Endothelial cell of umbilical vein (primary cell): ENCODE measurements around the gene ZNF462. TPM values are rescaled to one million over a fixed set of nuclear protein-coding genes. Genes with fewer than 3 reads are reported as not detected.

ENCODE experiments used
- BruUV-seq: library from RNA; stranded (reverse); fragments of 400-500 nt; replicated peaks from 2 replicates; lab custom pipeline; 2021; lab: Mats Ljungman, UMichigan
- CTCF ChIA-PET: fragments of 300-600, 350-600 bp; sonication (Branson Sonifier 250); formaldehyde crosslinking; loops from one replicate; lab custom pipeline; 2021; ENCODE audit warnings: antibody characterized with exemption, inconsistent platforms; lab: Charles Lee
- POLR2A ChIA-PET: fragments of 300-600, 350-600 bp; sonication (Branson Sonifier 250); formaldehyde crosslinking; loops from one replicate; lab custom pipeline; 2021; ENCODE audit warnings: antibody characterized with exemption, inconsistent platforms; lab: Charles Lee
- DNase-seq: peaks from one replicate; pipeline ENCODE4 v3.0.0-alpha.2; 2011; ENCODE audit warnings: low read depth, low spot score
- FAIRE-seq: peaks from 2 replicates; lab custom pipeline; 2011; peaks lifted over from hg19 to GRCh38; lab: Jason Lieb, UNC
- H2AFZ ChIP-seq: 2 replicates; pipeline ENCODE4 v1.6.0; 2012; ENCODE audit warnings: low read depth, low read length, control low read depth, inconsistent platforms
- H3K27ac ChIP-seq: 2 replicates; pipeline ENCODE4 v1.5.1; 2011; ENCODE audit warnings: low read depth, mild to moderate bottlenecking, control low read depth, low read length, moderate library complexity; ENCODE audit not compliant: insufficient read depth
- H3K27me3 ChIP-seq, 2 experiments: 2 replicates each; pipeline versions ENCODE4 v1.6.0 to v1.6.1; 2011; ENCODE audit warnings: low read length in 2 of 2, mixed read lengths in 1 of 2; ENCODE audit not compliant: control insufficient read depth in 2 of 2, insufficient read depth in 2 of 2
- H3K36me3 ChIP-seq, 2 experiments: 2 replicates in 1 of 2; 3 replicates in 1 of 2; pipeline ENCODE4 v1.5.1; 2011; ENCODE audit warnings: low read length in 2 of 2, mild to moderate bottlenecking in 1 of 2, moderate library complexity in 1 of 2; ENCODE audit not compliant: control insufficient read depth in 2 of 2, insufficient read depth in 2 of 2; ENCODE audit errors: extremely low read depth in 1 of 2
- H3K4me1 ChIP-seq: 3 replicates; pipeline ENCODE4 v1.5.1; 2011; ENCODE audit warnings: mild to moderate bottlenecking, low read length; ENCODE audit not compliant: control insufficient read depth, insufficient read depth; ENCODE audit errors: extremely low read depth
- H3K4me2 ChIP-seq: 2 replicates; pipeline ENCODE4 v1.6.1; 2011; ENCODE audit warnings: low read length, control low read depth, mixed read lengths; ENCODE audit not compliant: insufficient read depth
- H3K4me3 ChIP-seq, 3 experiments: fragments of 200-600 bp in 1 of 3; sonication (generic), shearing (Covaris generic) in 1 of 3; replicated peaks in 1 of 3; 2 replicates each; pipeline ENCODE4 v1.5.1; 2011 to 2016; ENCODE audit warnings: control low read depth in 3 of 3, low read length in 3 of 3, mild to moderate bottlenecking in 2 of 3, inconsistent platforms in 1 of 3, low read depth in 1 of 3, moderate library complexity in 1 of 3; ENCODE audit not compliant: insufficient read depth in 1 of 3
- H3K79me2 ChIP-seq: 2 replicates; pipeline ENCODE4 v1.6.0; 2012; ENCODE audit warnings: low read length, inconsistent platforms; ENCODE audit not compliant: control insufficient read depth, insufficient read depth
- H3K9ac ChIP-seq: replicated peaks from 2 replicates; pipeline ENCODE3; 2011; ENCODE audit warnings: low read length, control low read depth; ENCODE audit not compliant: insufficient read depth; ENCODE audit errors: extremely low read depth
- H3K9me1 ChIP-seq: replicated peaks from 3 replicates; pipeline ENCODE4 v1.6.0; 2011; ENCODE audit warnings: mild to moderate bottlenecking, low read length; ENCODE audit not compliant: control insufficient read depth, insufficient read depth; ENCODE audit errors: extremely low read depth
- H3K9me3 ChIP-seq: replicated peaks from 2 replicates; pipeline ENCODE4 v1.5.1; 2012; ENCODE audit warnings: low read length, inconsistent platforms; ENCODE audit not compliant: control insufficient read depth, insufficient read depth
- H4K20me1 ChIP-seq: replicated peaks from 2 replicates; pipeline ENCODE3; 2011; ENCODE audit warnings: mild to moderate bottlenecking, low read length; ENCODE audit not compliant: control insufficient read depth, insufficient read depth; ENCODE audit errors: extremely low read depth
- EZH2 ChIP-seq: IDR thresholded peaks from 2 replicates; pipeline ENCODE4 v1.6.1; 2012; ENCODE audit warnings: borderline replicate concordance, low read depth, mild to moderate bottlenecking, moderate library complexity, low read length, inconsistent platforms; ENCODE audit not compliant: severe bottlenecking
- FOS ChIP-seq: IDR thresholded peaks from 2 replicates; pipeline ENCODE4 v1.6.1; 2011; ENCODE audit warnings: mild to moderate bottlenecking, low read length, moderate library complexity, borderline replicate concordance; ENCODE audit not compliant: insufficient read depth
- GATA2 ChIP-seq: IDR thresholded peaks from 2 replicates; pipeline ENCODE4 v1.7.0; 2011; ENCODE audit warnings: low read depth, mild to moderate bottlenecking, moderate library complexity, mixed read lengths, low read length; ENCODE audit not compliant: insufficient read length, insufficient read depth
- JUN ChIP-seq: IDR thresholded peaks from 2 replicates; pipeline ENCODE4 v1.6.1; 2011; ENCODE audit warnings: borderline replicate concordance, low read depth; ENCODE audit not compliant: insufficient read length, insufficient read depth
- MYC ChIP-seq: IDR thresholded peaks from one replicate; pipeline ENCODE4 v1.6.1; 2011; ENCODE audit warnings: mild to moderate bottlenecking, low read depth, low read length
- POLR2A ChIP-seq: IDR thresholded peaks from 2 replicates; pipeline ENCODE4 v1.6.1; 2012; ENCODE audit warnings: low read depth, mild to moderate bottlenecking, control low read depth, low read length
- POLR2AphosphoS5 ChIP-seq: IDR thresholded peaks from 2 replicates; pipeline ENCODE4 v1.6.1; 2012; ENCODE audit warnings: low read depth, mild to moderate bottlenecking, control low read depth, low read length, moderate library complexity; ENCODE audit not compliant: insufficient read depth
- dilution Hi-C: fragments of 300-500 bp; cut with MboI; formaldehyde crosslinking; loops from one replicate; pipeline ENCODE4 v1.15.0; 2019; ENCODE audit warnings: low sequenced_read_pairs; ENCODE audit not compliant: extremely low pct_ligation_motif_present
- intact Hi-C: fragments of 100-400 bp; cut with micrococcal nuclease; formaldehyde crosslinking; loops from one replicate; pipeline ENCODE4 v1.10.0; 2022
- polyA plus RNA-seq, 4 experiments: library from polyadenylated mRNA; depleted of rRNA in 3 of 4; stranded (reverse) in 3 of 4; unstranded in 1 of 4; fragments of >200 nt; gene quantifications; 2 replicates each; pipeline versions ENCODE4 v1.2.1 to v1.2.3, GENCODE V29; 2011 to 2012; ENCODE audit warnings: missing spikeins in 1 of 4
- total RNA-seq: library from RNA; stranded (reverse); gene quantifications from 2 replicates; pipeline ENCODE4 v1.2.3, GENCODE V29; 2021
- TF ChIP-seq, protein P1 (sequence below): IDR thresholded peaks from 2 replicates; pipeline ENCODE4 v1.6.1; 2011; ENCODE audit not compliant: insufficient read depth, insufficient read length
- TF ChIP-seq, protein P2 (sequence below), 2 donors: IDR thresholded peaks; 1 replicate in 1 of 2; 2 replicates in 1 of 2; pipeline ENCODE4 v1.5.1; 2011; ENCODE audit warnings: low read length in 2 of 2, mild to moderate bottlenecking in 2 of 2, moderate library complexity in 2 of 2, control low read depth in 1 of 2, inconsistent platforms in 1 of 2, low read depth in 1 of 2; ENCODE audit not compliant: insufficient read depth in 1 of 2; ENCODE audit errors: extremely low read depth in 1 of 2

Gene ZNF462
- total and polyA plus RNA-seq, 2 donors (not counting 3 experiments of a cell fraction or from before 2014, with no cell fraction given) = 6.2 to 24.7 TPM

DNA sequence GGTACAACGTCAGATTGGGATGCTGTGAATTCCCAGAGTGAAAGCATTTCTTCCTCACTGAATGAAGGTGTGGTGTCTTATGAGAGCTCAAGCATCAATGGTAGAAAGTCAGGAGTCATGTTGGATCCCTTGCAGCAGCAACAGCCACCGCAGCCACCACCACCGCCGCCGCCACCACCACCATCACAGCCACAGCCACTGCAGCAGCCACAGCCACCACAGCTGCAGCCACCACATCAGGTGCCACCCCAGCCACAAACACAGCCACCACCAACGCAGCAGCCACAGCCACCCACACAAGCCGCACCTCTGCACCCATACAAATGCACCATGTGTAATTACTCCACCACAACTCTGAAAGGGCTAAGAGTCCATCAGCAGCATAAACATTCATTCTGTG, 62.4 kb downstream of the ZNF462 start:
- intact Hi-C loops = no loop called here
- POLR2A ChIA-PET = no interaction called here
- no peaks in the 10 kb centered on the region for H3K27me3 ChIP-seq

More for the DNA sequence above, 62.4 kb downstream of the ZNF462 start:
- dilution Hi-C loops = no loop called here
- no peak for DNase-seq
- no peak overlapping the region for H2AFZ ChIP-seq
- H3K9me1 ChIP-seq = no peaks in the 10 kb centered on the region
- TF ChIP-seq EZH2 (no peak), FOS (no peak), GATA2 (no peak), JUN (no peak), MYC (no peak), POLR2AphosphoS5 (no peak), POLR2A (no peak)
- TF ChIP-seq, protein P1, sequence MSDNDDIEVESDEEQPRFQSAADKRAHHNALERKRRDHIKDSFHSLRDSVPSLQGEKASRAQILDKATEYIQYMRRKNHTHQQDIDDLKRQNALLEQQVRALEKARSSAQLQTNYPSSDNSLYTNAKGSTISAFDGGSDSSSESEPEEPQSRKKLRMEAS = no peak
- TF ChIP-seq, protein P2, sequence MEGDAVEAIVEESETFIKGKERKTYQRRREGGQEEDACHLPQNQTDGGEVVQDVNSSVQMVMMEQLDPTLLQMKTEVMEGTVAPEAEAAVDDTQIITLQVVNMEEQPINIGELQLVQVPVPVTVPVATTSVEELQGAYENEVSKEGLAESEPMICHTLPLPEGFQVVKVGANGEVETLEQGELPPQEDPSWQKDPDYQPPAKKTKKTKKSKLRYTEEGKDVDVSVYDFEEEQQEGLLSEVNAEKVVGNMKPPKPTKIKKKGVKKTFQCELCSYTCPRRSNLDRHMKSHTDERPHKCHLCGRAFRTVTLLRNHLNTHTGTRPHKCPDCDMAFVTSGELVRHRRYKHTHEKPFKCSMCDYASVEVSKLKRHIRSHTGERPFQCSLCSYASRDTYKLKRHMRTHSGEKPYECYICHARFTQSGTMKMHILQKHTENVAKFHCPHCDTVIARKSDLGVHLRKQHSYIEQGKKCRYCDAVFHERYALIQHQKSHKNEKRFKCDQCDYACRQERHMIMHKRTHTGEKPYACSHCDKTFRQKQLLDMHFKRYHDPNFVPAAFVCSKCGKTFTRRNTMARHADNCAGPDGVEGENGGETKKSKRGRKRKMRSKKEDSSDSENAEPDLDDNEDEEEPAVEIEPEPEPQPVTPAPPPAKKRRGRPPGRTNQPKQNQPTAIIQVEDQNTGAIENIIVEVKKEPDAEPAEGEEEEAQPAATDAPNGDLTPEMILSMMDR (IDR thresholded peaks at IDR 0.05; ENCODE audit: extremely low read depth in 1 of 2, insufficient read depth in 1 of 2, low read depth in 1 of 2, low read length in 2 of 2) = no peak
- CTCF ChIA-PET = no interaction called here
- FAIRE-seq = no peak
- no peak overlapping the region for H3K27ac ChIP-seq
- peaks cover 3 to 19% of the 10 kb centered on the region in 2 experiments for H3K36me3 ChIP-seq
- H3K4me1 ChIP-seq = peaks cover 10% of the 10 kb centered on the region
- no peaks in the 10 kb centered on the region for H3K79me2 ChIP-seq
- H3K4me2 ChIP-seq = no peak overlapping the region
- H3K4me3 ChIP-seq = no peak overlapping the region
- H3K9me3 ChIP-seq = no peaks in the 10 kb centered on the region
- no peaks in the 10 kb centered on the region for H4K20me1 ChIP-seq
- no TSS peak for BruUV-seq
- H3K9ac ChIP-seq = no peak overlapping the region
